Tibial artery (tissue), 4 donors: ENCODE results near the gene ZNF280B.

Experiments used
- DNase-seq, 2 donors: peaks; one replicate each; pipeline ENCODE4 v3.0.0-alpha.2; 2019
- H3K27ac ChIP-seq, 2 donors: fragments of 200-600 bp; sonication (generic) in 1 of 2; 1 replicate in 1 of 2; 2 replicates in 1 of 2; pipeline ENCODE4 v1.5.1; 2018 to 2019; ENCODE audit warnings: mild to moderate bottlenecking in 1 of 2
- H3K27me3 ChIP-seq, 2 donors: fragments of 200-600 bp; sonication (generic) in 1 of 2; one replicate each; pipeline versions ENCODE4 v1.5.1 to v1.6.0; 2016 to 2019
- H3K36me3 ChIP-seq, 3 donors: fragments of 200-600 bp; sonication (generic) in 2 of 3; one replicate each; pipeline ENCODE4 v1.5.1; 2016 to 2019; ENCODE audit warnings: mild to moderate bottlenecking in 2 of 3
- H3K4me1 ChIP-seq, 4 donors: fragments of 200-600 bp; sonication (generic) in 2 of 4; 1 replicate in 3 of 4; 2 replicates in 1 of 4; pipeline ENCODE4 v1.5.1; 2016 to 2019
- H3K4me3 ChIP-seq, 2 donors: fragments of 200-600 bp; sonication (generic) in 1 of 2; 1 replicate in 1 of 2; 2 replicates in 1 of 2; pipeline ENCODE4 v1.5.1; 2018 to 2019; ENCODE audit warnings: mild to moderate bottlenecking in 2 of 2
- H3K9me3 ChIP-seq, 3 donors: fragments of 200-600 bp; sonication (generic) in 1 of 3; one replicate each; pipeline ENCODE4 v1.5.1; 2016 to 2019
- CTCF ChIP-seq, 2 experiments: fragments of 200-600 bp in 1 of 2; fragments of 450-650 bp in 1 of 2; IDR thresholded peaks; one replicate each; pipeline ENCODE4 v1.5.1; 2017 to 2019; ENCODE audit warnings: antibody characterized with exemption in 2 of 2, mild to moderate bottlenecking in 1 of 2, moderate library complexity in 1 of 2
- intact Hi-C: fragments of 100-400 bp; cut with DNase I; formaldehyde crosslinking; loops from one replicate; pipeline ENCODE4 v1.15.0; 2023; ENCODE audit warnings: low total_unique reads

The ZNF280B gene, protein sequence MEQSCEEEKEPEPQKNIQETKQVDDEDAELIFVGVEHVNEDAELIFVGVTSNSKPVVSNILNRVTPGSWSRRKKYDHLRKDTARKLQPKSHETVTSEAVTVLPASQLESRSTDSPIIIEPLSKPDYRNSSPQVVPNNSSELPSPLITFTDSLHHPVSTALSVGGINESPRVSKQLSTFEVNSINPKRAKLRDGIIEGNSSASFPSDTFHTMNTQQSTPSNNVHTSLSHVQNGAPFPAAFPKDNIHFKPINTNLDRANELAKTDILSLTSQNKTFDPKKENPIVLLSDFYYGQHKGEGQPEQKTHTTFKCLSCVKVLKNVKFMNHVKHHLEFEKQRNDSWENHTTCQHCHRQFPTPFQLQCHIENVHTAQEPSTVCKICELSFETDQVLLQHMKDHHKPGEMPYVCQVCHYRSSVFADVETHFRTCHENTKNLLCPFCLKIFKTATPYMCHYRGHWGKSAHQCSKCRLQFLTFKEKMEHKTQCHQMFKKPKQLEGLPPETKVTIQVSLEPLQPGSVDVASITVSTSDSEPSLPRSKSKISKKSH

DNA sequence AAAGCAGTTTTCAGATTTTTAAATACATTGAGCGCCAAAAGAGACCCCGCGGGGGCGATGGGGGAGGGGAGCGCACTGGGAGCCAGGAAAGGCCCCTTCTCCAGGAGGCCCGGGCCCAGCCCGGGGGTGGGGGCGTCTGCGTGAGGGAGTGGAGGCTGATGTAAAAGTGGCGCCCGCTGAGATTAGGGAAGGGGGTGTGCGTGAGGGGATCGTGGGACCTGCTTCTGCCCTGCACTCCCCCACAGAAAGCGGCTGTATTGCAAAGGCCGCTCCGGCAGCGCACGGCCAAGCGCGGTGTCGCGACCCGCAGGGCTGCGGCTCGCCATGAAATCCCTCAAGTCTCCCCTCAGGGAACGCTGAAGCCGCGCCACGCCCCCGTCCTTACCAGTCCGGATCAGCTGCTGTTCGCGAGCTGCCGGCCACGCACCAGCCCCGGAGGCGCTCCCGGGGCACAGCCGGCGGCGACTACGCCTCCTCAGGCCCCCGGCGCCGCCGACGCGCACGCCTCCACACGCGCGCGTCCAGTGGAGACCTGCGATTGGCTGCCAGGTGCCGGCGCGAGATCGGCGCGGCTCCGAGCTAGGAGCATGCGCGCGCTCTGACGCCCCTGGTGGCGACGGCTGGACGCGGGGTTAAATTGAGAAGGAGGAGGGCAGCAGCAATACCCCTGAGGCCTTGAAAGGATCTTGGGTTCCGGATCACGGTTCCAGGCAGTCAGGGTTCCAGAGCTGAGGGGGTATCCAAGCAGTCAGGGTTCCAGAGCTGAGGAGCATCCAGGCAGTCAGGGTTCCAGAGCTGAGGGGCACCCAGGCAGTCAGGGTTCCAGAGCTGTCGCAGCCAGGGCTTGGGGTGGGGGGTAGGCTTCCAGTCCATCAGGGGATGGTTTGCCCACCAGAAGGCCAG lies at the start of gene ZNF280B:
ZNF280B (minus strand) TSS at position 469 of the 903 bp plus-strand sequence. CDS start 19,344 bp downstream, outside the sequence.
- peaks cover 3 to 31% (median 20%) of the 10 kb centered on the region in 3 donors for H3K9me3 ChIP-seq
- peaks cover 0 to 8% (median 0%) of the 10 kb centered on the region in 4 donors for H3K4me1 ChIP-seq
- H3K4me3 ChIP-seq = peak within 1 kb of the TSS; percentile 25 to 38
- no peaks in the 10 kb centered on the region for H3K36me3 ChIP-seq
- peaks cover 0 to 16% of the 10 kb centered on the region in 2 donors for H3K27me3 ChIP-seq
- intact Hi-C loops = no loop called here
- no peak within 1 kb of the TSS for H3K27ac ChIP-seq
- no peak for TF ChIP-seq CTCF (IDR thresholded peaks at IDR 0.05)
- no peak for DNase-seq

DNA sequence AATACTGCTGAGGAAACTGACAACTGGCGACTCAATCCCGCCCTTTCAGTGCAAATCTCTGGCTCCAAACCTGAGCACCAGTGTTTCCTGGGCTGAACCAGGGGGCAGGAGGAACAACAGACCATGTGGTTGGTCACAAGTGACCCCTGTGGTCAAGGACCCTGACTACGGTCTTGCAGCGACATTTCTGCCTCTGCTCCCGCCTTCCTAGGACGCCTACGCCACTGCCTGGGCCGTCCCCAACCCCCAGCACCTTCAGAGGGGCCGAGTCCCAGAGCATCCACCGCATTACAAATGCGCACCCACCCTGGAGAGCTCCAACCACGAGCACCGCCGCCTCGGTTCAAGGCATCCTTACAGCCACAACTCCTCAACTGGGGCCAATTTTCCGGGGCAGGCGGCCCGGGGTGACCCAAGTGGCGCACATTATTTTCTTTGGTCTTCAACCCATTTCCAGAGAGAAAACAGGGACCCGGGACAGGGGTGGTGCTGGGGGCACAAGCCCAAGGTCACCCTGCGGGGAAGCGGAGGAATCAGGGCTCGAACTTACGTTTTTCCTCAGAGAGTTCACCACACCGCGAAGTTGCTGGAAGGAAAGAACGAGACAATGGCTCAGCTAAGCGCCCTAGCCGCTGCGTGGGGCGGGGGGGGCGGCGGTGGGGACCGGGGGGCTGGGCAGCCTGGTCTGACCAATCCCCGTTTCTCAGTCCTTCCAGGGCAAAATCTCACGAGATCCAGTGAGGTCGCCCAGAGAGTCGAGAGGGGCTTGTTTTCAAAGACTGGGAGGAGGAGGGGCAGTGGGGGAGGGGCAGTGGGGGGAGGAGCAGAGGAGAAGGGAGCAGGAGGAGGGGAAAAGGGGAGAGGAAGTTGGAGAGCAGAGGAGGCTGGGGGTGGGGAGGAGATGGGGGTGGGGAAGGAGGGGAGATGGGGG lies 48.7 kb upstream of the ZNF280B start:
- DNase-seq = no peak

GRCh38 chr22:22556578-22556977 lies 48.0 kb upstream of the ZNF280B start:
- Histone ChIP-seq H3K36me3 (no peaks in the 10 kb centered on the region), H3K4me3 (no peak overlapping the region), H3K9me3 (no peaks in the 10 kb centered on the region), H3K4me1 (no peaks in the 10 kb centered on the region), H3K27me3 (no peaks in the 10 kb centered on the region), H3K27ac (no peak overlapping the region)
- no peak for TF ChIP-seq CTCF (IDR thresholded peaks at IDR 0.05)
- no peak for DNase-seq
- intact Hi-C loops = no loop called here

More for the DNA sequence above, 48.7 kb upstream of the ZNF280B start:
- Histone ChIP-seq H3K9me3 (no peaks in the 10 kb centered on the region), H3K27ac (no peak overlapping the region), H3K4me3 (no peak overlapping the region), H3K36me3 (no peaks in the 10 kb centered on the region), H3K4me1 (no peaks in the 10 kb centered on the region), H3K27me3 (no peaks in the 10 kb centered on the region)
- no peak for TF ChIP-seq CTCF (IDR thresholded peaks at IDR 0.05)
- intact Hi-C loops = no loop called here

DNA sequence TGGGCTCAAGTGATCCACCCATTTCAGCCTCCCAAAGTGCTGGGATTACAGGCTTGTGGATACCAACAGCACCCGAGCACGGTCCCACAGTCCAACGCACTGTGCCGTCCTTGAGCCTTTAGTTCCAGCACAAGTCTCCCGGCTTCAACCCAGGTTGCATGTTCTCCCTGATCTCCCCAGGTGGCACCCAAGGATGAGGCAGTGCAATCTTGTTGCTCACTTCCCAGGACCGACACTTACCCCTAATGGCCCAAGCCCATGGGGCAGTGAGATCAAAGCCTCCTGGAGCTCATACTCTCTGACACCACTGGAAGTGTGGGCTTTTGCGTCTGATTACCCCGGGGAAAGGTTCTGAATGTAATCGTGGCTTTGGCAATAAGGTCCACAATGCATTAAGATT lies 47.1 kb upstream of the ZNF280B start:
- no peaks in the 10 kb centered on the region for H3K9me3 ChIP-seq
- peaks cover 0 to under 1% of the 10 kb centered on the region in 2 donors for H3K27me3 ChIP-seq
- no peaks in the 10 kb centered on the region for H3K36me3 ChIP-seq
- intact Hi-C loops = no loop called here
- no peak overlapping the region for H3K27ac ChIP-seq
- DNase-seq = no peak
- no peaks in the 10 kb centered on the region for H3K4me1 ChIP-seq
- no peak for TF ChIP-seq CTCF (IDR thresholded peaks at IDR 0.05)
- H3K4me3 ChIP-seq = no peak overlapping the region
